ENCODE measurements around the gene CPA5. TPM values are rescaled to one million over a fixed set of nuclear protein-coding genes. Genes with fewer than 3 reads are reported as not detected.
A peak's percentile ranks its signal among the peaks of the same experiment; 100 is the strongest.

Gene CPA5
- total RNA-seq, 2 donors from 2014 or later = not detected

- no peaks in the 10 kb centered on the region for H3K27me3 Mint-ChIP-seq
- DNase-seq (ENCODE audit: low spot score) (no peak), ATAC-seq (peak; percentile 79 to 86)
- peak overlapping the region; percentile 56 to 87 for H3K27ac Mint-ChIP-seq
- H3K4me1 Mint-ChIP-seq (ENCODE audit: low read depth in 2 of 2) = peaks cover 17 to 20% of the 10 kb centered on the region in 2 donors
- H3K36me3 Mint-ChIP-seq = no peaks in the 10 kb centered on the region
- no peaks in the 10 kb centered on the region for H3K9me3 Mint-ChIP-seq
- H3K4me3 Mint-ChIP-seq = peak overlapping the region; percentile 55
These were observed 50.0 kb downstream of the CPA5 start for GRCh38 chr7:130394421-130395195.

GRCh38 chr7:130395421-130395820, 50.8 kb downstream of the CPA5 start:
- ATAC-seq (no peak), DNase-seq (ENCODE audit: low spot score) (no peak)
- Mint-ChIP-seq H3K27me3 (no peaks in the 10 kb centered on the region), H3K4me1 (ENCODE audit: low read depth in 2 of 2) (peaks cover 17 to 20% of the 10 kb centered on the region in 2 donors), H3K4me3 (no peak overlapping the region), H3K9me3 (no peaks in the 10 kb centered on the region), H3K36me3 (no peaks in the 10 kb centered on the region), H3K27ac (no peak overlapping the region)

- Mint-ChIP-seq H3K27ac (peak overlapping the region in 1 of 2 donors; percentile 69), H3K36me3 (no peaks in the 10 kb centered on the region), H3K27me3 (no peaks in the 10 kb centered on the region), H3K4me3 (no peak overlapping the region), H3K4me1 (ENCODE audit: low read depth in 2 of 2) (peaks cover 17 to 20% of the 10 kb centered on the region in 2 donors), H3K9me3 (no peaks in the 10 kb centered on the region)
- no peak for ATAC-seq
- no peak for DNase-seq (ENCODE audit: low spot score)
These were observed 51.5 kb downstream of the CPA5 start for GRCh38 chr7:130396109-130396508.

GRCh38 chr7:130397051-130397757, 52.6 kb downstream of the CPA5 start:
- Mint-ChIP-seq H3K4me3 (no peak overlapping the region), H3K9me3 (no peaks in the 10 kb centered on the region), H3K27me3 (no peaks in the 10 kb centered on the region), H3K27ac (no peak overlapping the region), H3K4me1 (ENCODE audit: low read depth in 2 of 2) (peaks cover 17 to 20% of the 10 kb centered on the region in 2 donors), H3K36me3 (no peaks in the 10 kb centered on the region)
- DNase-seq (ENCODE audit: low spot score) = no peak
- no peak for ATAC-seq

GRCh38 chr7:130397758-130398073, 53.1 kb downstream of the CPA5 start:
- Mint-ChIP-seq H3K27me3 (no peaks in the 10 kb centered on the region), H3K4me1 (ENCODE audit: low read depth in 2 of 2) (peaks cover 17 to 20% of the 10 kb centered on the region in 2 donors)

GRCh38 chr7:130398526-130399090, 54.0 kb downstream of the CPA5 start:
- DNase-seq (ENCODE audit: low spot score) = no peak
- H3K4me1 Mint-ChIP-seq (ENCODE audit: low read depth in 2 of 2) = peaks cover 13 to 15% of the 10 kb centered on the region in 2 donors
- H3K9me3 Mint-ChIP-seq = no peaks in the 10 kb centered on the region
- no peaks in the 10 kb centered on the region for H3K36me3 Mint-ChIP-seq
- no peak overlapping the region for H3K4me3 Mint-ChIP-seq
- ATAC-seq = no peak
- no peak overlapping the region for H3K27ac Mint-ChIP-seq
- H3K27me3 Mint-ChIP-seq = no peaks in the 10 kb centered on the region

More at GRCh38 chr7:130397758-130398073, 53.1 kb downstream of the CPA5 start:
- no peak overlapping the region for H3K27ac Mint-ChIP-seq
- H3K36me3 Mint-ChIP-seq = no peaks in the 10 kb centered on the region
- ATAC-seq (no peak), DNase-seq (ENCODE audit: low spot score) (no peak)
- H3K9me3 Mint-ChIP-seq = no peaks in the 10 kb centered on the region
- H3K4me3 Mint-ChIP-seq = no peak overlapping the region

- Mint-ChIP-seq H3K4me1 (ENCODE audit: low read depth in 2 of 2) (peaks cover 0 to 3% of the 10 kb centered on the region in 2 donors), H3K36me3 (no peaks in the 10 kb centered on the region), H3K4me3 (no peak overlapping the region), H3K27ac (no peak overlapping the region), H3K9me3 (no peaks in the 10 kb centered on the region), H3K27me3 (no peaks in the 10 kb centered on the region)
- no peak for ATAC-seq
- DNase-seq (ENCODE audit: low spot score) = no peak
These were observed 55.5 kb downstream of the CPA5 start for GRCh38 chr7:130400120-130400572.

GRCh38 chr7:130401101-130401500, 56.5 kb downstream of the CPA5 start:
- H3K27ac Mint-ChIP-seq = no peak overlapping the region
- no peak for DNase-seq (ENCODE audit: low spot score)
- no peaks in the 10 kb centered on the region for H3K27me3 Mint-ChIP-seq
- H3K36me3 Mint-ChIP-seq = no peaks in the 10 kb centered on the region
- no peaks in the 10 kb centered on the region for H3K9me3 Mint-ChIP-seq
- no peaks in the 10 kb centered on the region for H3K4me1 Mint-ChIP-seq (ENCODE audit: low read depth in 2 of 2)
- no peak overlapping the region for H3K4me3 Mint-ChIP-seq
- ATAC-seq = no peak

GRCh38 chr7:130401578-130401977, 57.0 kb downstream of the CPA5 start:
- no peaks in the 10 kb centered on the region for H3K27me3 Mint-ChIP-seq
- no peak overlapping the region for H3K4me3 Mint-ChIP-seq
- H3K27ac Mint-ChIP-seq = no peak overlapping the region

GRCh38 chr7:130405003-130405402, 60.4 kb downstream of the CPA5 start:
- Mint-ChIP-seq H3K4me3 (no peak overlapping the region), H3K27ac (no peak overlapping the region), H3K9me3 (no peaks in the 10 kb centered on the region), H3K4me1 (ENCODE audit: low read depth in 2 of 2) (no peaks in the 10 kb centered on the region), H3K27me3 (no peaks in the 10 kb centered on the region), H3K36me3 (no peaks in the 10 kb centered on the region)
- ATAC-seq = no peak
- DNase-seq (ENCODE audit: low spot score) = no peak

More at GRCh38 chr7:130401578-130401977, 57.0 kb downstream of the CPA5 start:
- no peak for ATAC-seq
- H3K36me3 Mint-ChIP-seq = no peaks in the 10 kb centered on the region
- no peaks in the 10 kb centered on the region for H3K4me1 Mint-ChIP-seq (ENCODE audit: low read depth in 2 of 2)
- no peak for DNase-seq (ENCODE audit: low spot score)
- no peaks in the 10 kb centered on the region for H3K9me3 Mint-ChIP-seq

GRCh38 chr7:130409067-130409711, 64.6 kb downstream of the CPA5 start:
- Mint-ChIP-seq H3K27me3 (no peaks in the 10 kb centered on the region), H3K4me1 (ENCODE audit: low read depth in 2 of 2) (no peaks in the 10 kb centered on the region), H3K9me3 (no peaks in the 10 kb centered on the region), H3K27ac (no peak overlapping the region), H3K4me3 (no peak overlapping the region), H3K36me3 (no peaks in the 10 kb centered on the region)
- no peak for DNase-seq (ENCODE audit: low spot score)
- ATAC-seq = no peak

GRCh38 chr7:130409712-130410072, 65.1 kb downstream of the CPA5 start:
- DNase-seq (ENCODE audit: low spot score) (no peak), ATAC-seq (no peak)
- Mint-ChIP-seq H3K4me1 (ENCODE audit: low read depth in 2 of 2) (peaks cover under 1% of the 10 kb centered on the region in 2 donors), H3K27me3 (no peaks in the 10 kb centered on the region), H3K9me3 (no peaks in the 10 kb centered on the region), H3K36me3 (no peaks in the 10 kb centered on the region), H3K27ac (no peak overlapping the region), H3K4me3 (no peak overlapping the region)

- peaks cover 10% of the 10 kb centered on the region in 2 donors for H3K4me1 Mint-ChIP-seq (ENCODE audit: low read depth in 2 of 2)
- ATAC-seq (no peak), DNase-seq (ENCODE audit: low spot score) (no peak)
- H3K27me3 Mint-ChIP-seq = no peaks in the 10 kb centered on the region
- H3K4me3 Mint-ChIP-seq = no peak overlapping the region
- H3K27ac Mint-ChIP-seq = no peak overlapping the region
- H3K9me3 Mint-ChIP-seq = no peaks in the 10 kb centered on the region
- no peaks in the 10 kb centered on the region for H3K36me3 Mint-ChIP-seq
These were observed 66.4 kb downstream of the CPA5 start for GRCh38 chr7:130410868-130411541.
